Measurements from ENCODE around the gene TUSC2.

- TF ChIP-seq CTCF (IDR thresholded peaks at IDR 0.05 in 8 of 11, conservative IDR thresholded peaks at IDR 0.05 in 3 of 11) (no peak), POLR2AphosphoS5 (IDR thresholded peaks at IDR 0.05) (no peak)
Measured at GRCh38 chr3:50275141-50275995, 52.7 kb downstream of the TUSC2 start.
